Panc1 (cell line): ENCODE data around the gene NMD3. TPM values are rescaled to one million over a fixed set of nuclear protein-coding genes. Genes with fewer than 3 reads are reported as not detected.
"Not testable (repeated sequence)": the region's sequence is repeated elsewhere in the genome, so short reads cannot be mapped to it uniquely, and the experiment has no call there.

ENCODE experiments used
- ATAC-seq: fragments of 200-7000 bp; cut with Tn5 transposase; 2 replicates; pipeline ENCODE4 v1.9.1; 2020; ENCODE audit warnings: mild to moderate bottlenecking, moderate library complexity
- BruUV-seq: library from RNA; stranded (reverse); fragments of 400-500 nt; replicated peaks from 2 replicates; lab custom pipeline; 2021; lab: Mats Ljungman, UMichigan
- CTCF ChIA-PET: fragments of 300-600 bp; sonication (Branson Sonifier 250); formaldehyde crosslinking; loops from one replicate; lab custom pipeline; 2022; ENCODE audit warnings: antibody characterized with exemption; lab: Charles Lee
- POLR2A ChIA-PET: fragments of 300-600 bp; sonication (Branson Sonifier 250); formaldehyde crosslinking; loops from one replicate; lab custom pipeline; 2022; ENCODE audit warnings: antibody characterized with exemption; lab: Charles Lee
- DNase-seq: peaks from one replicate; pipeline ENCODE4 v3.0.0-alpha.2; 2010; ENCODE audit warnings: low read depth, low spot score
- H3K27ac ChIP-seq: 2 replicates; pipeline ENCODE4 v1.5.1; 2011; ENCODE audit warnings: mild to moderate bottlenecking, low read length, inconsistent platforms
- H3K27me3 ChIP-seq: fragments of 200-500 bp; sonication (Bioruptor generic); 2 replicates; pipeline ENCODE4 v1.6.0; 2014; ENCODE audit warnings: low read length, inconsistent platforms; ENCODE audit not compliant: control insufficient read depth, insufficient read depth
- H3K36me3 ChIP-seq: fragments of 200-500 bp; sonication (Bioruptor generic); 2 replicates; pipeline ENCODE4 v1.5.1; 2014; ENCODE audit warnings: inconsistent platforms, mild to moderate bottlenecking, low read length, moderate library complexity; ENCODE audit not compliant: control insufficient read depth, insufficient read depth
- H3K4me1 ChIP-seq: 2 replicates; pipeline ENCODE4 v1.5.1; 2011; ENCODE audit warnings: inconsistent platforms, mild to moderate bottlenecking, low read length, moderate library complexity; ENCODE audit not compliant: control insufficient read depth, insufficient read depth
- H3K4me3 ChIP-seq, 2 experiments: 2 replicates each; pipeline ENCODE4 v1.5.1; 2011 to 2012; ENCODE audit warnings: low read depth in 2 of 2, low read length in 2 of 2, mild to moderate bottlenecking in 2 of 2, inconsistent platforms in 1 of 2, moderate library complexity in 1 of 2
- H3K9me3 ChIP-seq: fragments of 200-500 bp; sonication (Bioruptor generic); 2 replicates; pipeline ENCODE4 v1.5.1; 2014; ENCODE audit warnings: low read depth, mild to moderate bottlenecking, inconsistent platforms, low read length, moderate library complexity; ENCODE audit not compliant: control insufficient read depth, insufficient read depth
- POLR2AphosphoS5 ChIP-seq: IDR thresholded peaks from 2 replicates; pipeline ENCODE4 v1.6.1; 2012; ENCODE audit warnings: mild to moderate bottlenecking, low read depth, low read length, moderate library complexity
- REST ChIP-seq, 2 experiments: IDR thresholded peaks; 2 replicates each; pipeline ENCODE4 v1.6.1; 2011 to 2012; ENCODE audit warnings: low read depth in 2 of 2, control low read depth in 1 of 2, low read length in 1 of 2, mild to moderate bottlenecking in 1 of 2, moderate library complexity in 1 of 2; ENCODE audit not compliant: insufficient read depth in 1 of 2
- SIN3A ChIP-seq: IDR thresholded peaks from 2 replicates; pipeline ENCODE4 v1.6.1; 2012; ENCODE audit warnings: low read depth, mild to moderate bottlenecking, low read length, moderate library complexity, borderline replicate concordance; ENCODE audit not compliant: insufficient read depth
- TCF7L2 ChIP-seq: IDR thresholded peaks from 2 replicates; pipeline ENCODE4 v1.6.1; 2011; ENCODE audit warnings: mild to moderate bottlenecking, low read depth, low read length, inconsistent platforms
- in situ Hi-C: cut with HindIII; loops from 2 replicates; pipeline ENCODE4 v1.10.0; 2016; ENCODE audit warnings: low sequenced_read_pairs, low pct_unique_long_range_greater_than_20kb
- intact Hi-C: fragments of 100-400 bp; cut with micrococcal nuclease; formaldehyde crosslinking; loops from one replicate; pipeline ENCODE4 v1.10.0; 2022; ENCODE audit not compliant: unreplicated experiment
- total RNA-seq: library from RNA; stranded (reverse); gene quantifications from one replicate; pipeline ENCODE4 v1.2.1, GENCODE V29; 2021; ENCODE audit not compliant: unreplicated experiment
- TF ChIP-seq, protein P1 (sequence below): fragments of 450-650 bp; IDR thresholded peaks from 2 replicates; pipeline ENCODE4 v1.5.1; 2017; ENCODE audit warnings: mild to moderate bottlenecking

NMD3 gene
- total RNA-seq, 1 experiment from 2014 or later = 64.6 TPM

DNA sequence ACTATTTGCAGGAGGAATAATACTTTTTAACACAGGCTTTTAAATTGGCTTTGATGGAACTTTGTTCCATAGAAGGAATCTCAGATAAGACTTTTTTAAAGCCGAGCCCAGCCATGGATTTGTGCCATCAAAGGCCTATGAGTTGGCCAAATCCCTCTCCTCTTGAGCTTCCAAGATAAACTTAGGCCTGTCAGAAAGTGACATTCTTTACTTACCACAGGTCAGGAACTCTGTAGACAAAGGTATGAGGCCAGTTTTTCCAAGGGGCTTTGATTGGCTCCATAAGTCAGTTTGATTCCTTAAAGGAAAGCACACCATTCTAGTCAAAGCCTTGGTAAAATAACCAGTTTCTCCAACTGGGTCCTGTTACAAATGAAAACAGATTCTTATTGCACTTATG is 39.7 kb upstream of the NMD3 start:
- H3K27ac ChIP-seq, H3K36me3 ChIP-seq, H3K4me1 ChIP-seq, BruUV-seq, CTCF ChIA-PET, DNase-seq, POLR2A ChIA-PET, in situ Hi-C loops, intact Hi-C loops, H3K9me3 ChIP-seq, H3K27me3 ChIP-seq, ATAC-seq, H3K4me3 ChIP-seq: not testable (repeated sequence)

- TF ChIP-seq SIN3A (no peak), REST (IDR thresholded peaks at IDR 0.05; ENCODE audit: insufficient read depth in 1 of 2, low read depth in 2 of 2, low read length in 1 of 2) (no peak), TCF7L2 (no peak), POLR2AphosphoS5 (no peak)
- TF ChIP-seq, protein P1, sequence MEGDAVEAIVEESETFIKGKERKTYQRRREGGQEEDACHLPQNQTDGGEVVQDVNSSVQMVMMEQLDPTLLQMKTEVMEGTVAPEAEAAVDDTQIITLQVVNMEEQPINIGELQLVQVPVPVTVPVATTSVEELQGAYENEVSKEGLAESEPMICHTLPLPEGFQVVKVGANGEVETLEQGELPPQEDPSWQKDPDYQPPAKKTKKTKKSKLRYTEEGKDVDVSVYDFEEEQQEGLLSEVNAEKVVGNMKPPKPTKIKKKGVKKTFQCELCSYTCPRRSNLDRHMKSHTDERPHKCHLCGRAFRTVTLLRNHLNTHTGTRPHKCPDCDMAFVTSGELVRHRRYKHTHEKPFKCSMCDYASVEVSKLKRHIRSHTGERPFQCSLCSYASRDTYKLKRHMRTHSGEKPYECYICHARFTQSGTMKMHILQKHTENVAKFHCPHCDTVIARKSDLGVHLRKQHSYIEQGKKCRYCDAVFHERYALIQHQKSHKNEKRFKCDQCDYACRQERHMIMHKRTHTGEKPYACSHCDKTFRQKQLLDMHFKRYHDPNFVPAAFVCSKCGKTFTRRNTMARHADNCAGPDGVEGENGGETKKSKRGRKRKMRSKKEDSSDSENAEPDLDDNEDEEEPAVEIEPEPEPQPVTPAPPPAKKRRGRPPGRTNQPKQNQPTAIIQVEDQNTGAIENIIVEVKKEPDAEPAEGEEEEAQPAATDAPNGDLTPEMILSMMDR = no peak
- in situ Hi-C loops (no loop called here), intact Hi-C loops (no loop called here)
- POLR2A ChIA-PET = no interaction called here
- H3K4me3 ChIP-seq = no peak overlapping the region
- H3K27me3 ChIP-seq = peaks cover 2% of the 10 kb centered on the region; the same call in 1 of the 2 replicates
- H3K36me3 ChIP-seq = no peaks in the 10 kb centered on the region
- no peaks in the 10 kb centered on the region for H3K9me3 ChIP-seq
- no peak for ATAC-seq
- no peaks in the 10 kb centered on the region for H3K4me1 ChIP-seq
- no peak for DNase-seq
- no TSS peak for BruUV-seq
- CTCF ChIA-PET = no interaction called here
- no peak overlapping the region for H3K27ac ChIP-seq
Observed at GRCh38 chr3:161187046-161187445, 34.1 kb upstream of the NMD3 start.

DNA sequence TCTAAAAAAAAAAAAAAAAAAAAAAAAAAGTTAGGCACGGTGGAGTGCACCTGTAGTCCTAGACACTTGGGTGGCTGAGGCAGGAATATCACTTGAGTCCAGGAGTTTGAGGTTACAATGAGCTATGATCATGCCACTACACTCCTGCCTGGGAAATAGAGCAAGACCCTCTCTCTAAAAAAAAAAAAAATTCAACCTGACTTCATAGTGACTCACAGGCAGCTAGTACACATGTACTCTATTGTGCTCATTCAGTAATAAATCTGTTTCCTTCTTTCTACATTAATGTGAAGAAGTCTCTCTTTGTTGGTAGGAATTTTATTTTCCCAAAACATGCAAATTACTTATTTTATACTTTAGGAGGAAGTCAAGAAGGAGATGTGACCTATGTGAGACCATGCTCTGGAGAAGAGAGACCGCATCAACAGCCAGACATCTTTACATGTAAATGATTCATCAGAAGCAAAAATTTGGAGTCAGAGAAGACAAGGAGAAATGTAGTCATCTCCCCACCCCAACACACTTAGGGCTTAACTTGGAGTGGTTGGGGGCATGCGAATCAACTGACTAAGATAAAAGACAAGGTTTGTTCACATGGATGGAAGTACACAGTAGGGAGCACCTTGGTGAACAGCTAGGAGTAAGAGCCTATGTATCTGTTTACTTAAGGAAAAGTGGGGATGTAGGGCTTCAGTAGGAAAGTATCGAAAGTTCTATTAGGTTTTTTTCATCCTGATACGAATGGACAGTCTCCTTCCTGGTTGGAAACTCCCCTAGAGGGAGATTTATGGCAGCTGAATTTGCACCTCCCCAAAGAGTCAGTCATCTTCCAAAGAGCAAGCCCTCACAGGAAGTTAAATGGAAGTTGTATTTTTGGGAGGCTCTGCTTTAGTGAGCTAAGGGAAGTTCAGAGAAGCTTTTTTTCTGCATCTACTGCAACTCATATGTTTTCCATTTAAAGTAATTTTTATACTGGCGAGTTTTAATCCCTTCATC is 23.0 kb upstream of the NMD3 start:
- Histone ChIP-seq H3K36me3 (no peaks in the 10 kb centered on the region), H3K27me3 (no peaks in the 10 kb centered on the region), H3K9me3 (no peaks in the 10 kb centered on the region), H3K4me3 (no peak overlapping the region), H3K27ac (no peak overlapping the region), H3K4me1 (no peaks in the 10 kb centered on the region)
- BruUV-seq = no TSS peak
- DNase-seq = no peak
- ChIA-PET POLR2A (no interaction called here), CTCF (no interaction called here)
- in situ Hi-C loops (no loop called here), intact Hi-C loops (no loop called here)
- TF ChIP-seq REST (IDR thresholded peaks at IDR 0.05; ENCODE audit: insufficient read depth in 1 of 2, low read depth in 2 of 2, low read length in 1 of 2) (no peak), TCF7L2 (no peak), SIN3A (no peak), POLR2AphosphoS5 (no peak)
- TF ChIP-seq, protein P1 = no peak
- ATAC-seq = no peak
